Suppressor macrophage treated with lipopolysaccharide for 4 hours (primary cell): ENCODE results near the gene TFCP2L1.

Experiments used
- DNase-seq: peaks from one replicate; pipeline ENCODE4 v3.0.0-alpha.2; 2020

The TFCP2L1 gene

GRCh38 chr2:121263996-121264715 lies 20.8 kb downstream of the TFCP2L1 start:
- no peak for DNase-seq

GRCh38 chr2:121260370-121261154 lies 24.4 kb downstream of the TFCP2L1 start:
- no peak for DNase-seq

DNA sequence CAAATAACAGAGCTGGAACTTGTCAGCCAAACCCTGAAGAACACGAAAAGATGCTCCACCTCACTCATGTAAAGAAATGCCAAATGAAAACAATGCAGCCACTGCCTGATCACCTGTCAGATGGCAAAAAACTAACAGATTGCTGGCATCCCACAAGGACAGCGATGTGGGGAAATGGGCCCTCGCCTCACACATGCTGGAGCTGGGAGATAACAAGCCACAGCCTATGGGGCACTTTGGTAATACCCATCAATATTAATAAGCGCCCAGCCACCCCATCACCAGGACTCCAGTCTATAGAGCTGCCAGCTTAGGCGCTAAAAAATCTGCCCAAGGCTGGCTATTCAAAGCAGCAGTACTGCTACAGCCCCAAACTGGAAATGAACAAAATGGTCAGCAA lies 27.0 kb downstream of the TFCP2L1 start:
- DNase-seq = no peak

DNA sequence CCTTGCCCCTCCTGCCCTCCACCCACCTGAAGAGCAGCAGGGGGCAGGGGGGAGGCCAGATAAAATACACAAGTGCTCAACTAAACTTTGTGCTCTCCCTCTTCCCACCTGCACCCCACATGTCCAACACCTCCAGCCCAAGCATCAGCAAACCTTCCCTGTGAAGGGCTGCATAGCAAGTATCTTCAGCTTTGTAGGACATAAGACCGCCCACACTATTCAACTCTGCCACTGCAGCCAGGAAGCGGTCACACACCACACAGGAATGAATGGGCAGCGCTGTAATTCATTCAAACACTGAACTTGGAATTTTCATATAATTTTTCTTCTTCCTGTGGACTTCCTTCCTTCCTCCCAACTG lies 27.5 kb downstream of the TFCP2L1 start:
- no peak for DNase-seq

- no peak for DNase-seq
These were observed 28.1 kb downstream of the TFCP2L1 start for GRCh38 chr2:121256720-121257479.

- no peak for DNase-seq
These were observed 29.6 kb downstream of the TFCP2L1 start for GRCh38 chr2:121255358-121255757.

DNA sequence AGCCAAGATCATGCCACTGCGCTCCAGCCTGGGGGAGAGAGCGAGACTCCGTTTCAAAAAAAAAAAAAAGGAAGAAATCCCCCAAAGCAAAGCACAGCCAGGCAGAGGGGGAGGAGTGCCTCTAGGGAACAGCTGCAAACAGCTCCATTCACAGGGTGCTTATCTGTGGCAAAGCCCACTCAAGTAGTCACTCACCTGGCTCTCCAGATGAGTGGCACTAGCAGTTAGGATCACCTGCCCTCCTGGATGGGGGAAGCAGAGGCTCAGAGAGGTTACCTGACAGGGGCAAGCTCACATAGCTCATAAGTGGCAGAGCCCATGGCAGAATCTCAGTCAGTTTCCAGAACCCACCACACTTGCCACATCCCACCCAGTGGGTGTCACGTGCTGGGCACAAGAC lies 30.3 kb downstream of the TFCP2L1 start:
- DNase-seq = no peak

- DNase-seq = no peak
These were observed 31.2 kb downstream of the TFCP2L1 start for GRCh38 chr2:121253674-121254240.

- no peak for DNase-seq
These were observed 31.9 kb downstream of the TFCP2L1 start for GRCh38 chr2:121253021-121253673.

GRCh38 chr2:121251497-121251896 lies 33.5 kb downstream of the TFCP2L1 start:
- no peak for DNase-seq

DNA sequence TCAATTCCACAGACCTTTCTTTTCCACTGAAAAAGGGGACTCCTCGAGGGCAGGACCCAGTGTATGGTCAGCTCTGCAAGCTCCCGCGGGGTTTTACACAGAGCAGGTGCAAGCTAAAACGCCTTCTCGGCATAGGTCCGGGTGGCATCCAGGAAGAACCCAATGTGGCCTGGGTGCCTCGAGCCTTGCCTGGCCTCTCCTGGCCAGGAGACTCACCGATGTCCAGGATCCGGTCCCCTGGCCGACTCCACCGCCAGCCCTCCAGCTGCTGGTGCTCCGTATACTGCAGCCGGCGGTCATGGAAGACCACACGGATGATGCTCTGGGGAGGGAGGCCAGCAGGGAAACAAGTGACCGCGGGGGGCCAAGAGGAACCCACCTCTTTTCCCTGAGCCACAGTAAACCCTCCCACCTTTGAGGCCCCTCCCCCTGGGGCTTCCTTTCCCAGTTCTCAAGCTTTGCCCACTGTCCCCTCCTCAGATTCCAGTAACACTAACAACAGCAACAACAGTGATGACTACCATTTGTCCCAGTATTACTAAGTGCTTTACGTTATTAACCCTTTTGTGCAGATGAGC lies 36.1 kb downstream of the TFCP2L1 start:
- DNase-seq = no peak

GRCh38 chr2:121247971-121248370 lies 37.0 kb downstream of the TFCP2L1 start:
- no peak for DNase-seq

GRCh38 chr2:121247534-121247933 lies 37.5 kb downstream of the TFCP2L1 start:
- no peak for DNase-seq

GRCh38 chr2:121246704-121247255 lies 38.2 kb downstream of the TFCP2L1 start:
- DNase-seq = no peak

DNA sequence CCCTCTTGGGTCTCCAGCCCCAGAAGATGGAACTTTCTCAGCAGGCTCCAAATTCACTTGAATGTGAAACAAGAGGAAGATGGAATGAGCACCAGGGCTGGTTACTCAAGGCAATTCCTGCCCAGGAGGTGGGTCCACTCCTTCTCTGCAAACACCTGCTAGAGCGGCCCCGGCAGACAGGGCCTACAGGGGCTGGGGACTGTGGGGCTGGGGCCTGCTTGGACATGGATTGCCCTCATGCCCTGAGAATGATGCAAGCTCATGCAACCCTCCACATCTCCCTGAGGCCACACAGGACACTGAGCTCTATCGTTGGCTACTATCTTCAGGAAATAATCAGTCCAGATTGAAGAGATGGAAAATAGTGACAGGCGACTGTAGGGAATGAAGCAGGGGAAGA lies 39.1 kb downstream of the TFCP2L1 start:
- DNase-seq = no peak

- DNase-seq = no peak
These were observed 39.7 kb downstream of the TFCP2L1 start for GRCh38 chr2:121245120-121245820.

- DNase-seq = no peak
These were observed 40.4 kb downstream of the TFCP2L1 start for GRCh38 chr2:121244616-121245015.

- no peak for DNase-seq
These were observed 41.1 kb downstream of the TFCP2L1 start for GRCh38 chr2:121243821-121244460.

DNA sequence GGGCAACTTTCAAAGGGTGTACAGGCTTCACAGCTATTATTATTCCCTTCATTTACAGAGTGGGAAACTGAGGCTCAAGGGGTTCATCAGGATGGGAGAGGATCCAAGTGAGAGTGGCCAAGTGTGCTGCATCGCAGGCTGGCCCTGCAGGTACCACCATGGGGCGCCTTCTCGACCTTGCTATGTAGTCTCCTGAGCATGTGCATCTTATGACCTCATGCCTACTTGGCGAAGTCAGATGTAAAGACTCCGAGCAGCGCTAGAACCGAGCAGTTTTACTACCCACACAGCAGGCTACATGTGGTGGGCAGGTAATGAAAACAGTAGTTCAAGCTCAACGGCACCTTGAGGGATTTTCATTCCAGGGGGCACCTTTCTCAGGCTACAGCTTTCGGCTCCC lies 42.0 kb downstream of the TFCP2L1 start:
- DNase-seq = no peak

- no peak for DNase-seq
These were observed 42.7 kb downstream of the TFCP2L1 start for GRCh38 chr2:121242175-121242875.
